Measurements from ENCODE around the gene DUSP21. TPM values are rescaled to one million over a fixed set of nuclear protein-coding genes. Genes with fewer than 3 reads are reported as not detected.

Gene DUSP21
- total RNA-seq, 3 donors from 2014 or later (not counting 1 experiment from before 2014, with no cell fraction given): not detected

GRCh38 chrX:44828008-44828605, 15.7 kb upstream of the DUSP21 start:
- no peaks in the 10 kb centered on the region for H3K36me3 ChIP-seq (ENCODE audit: control insufficient read depth, insufficient read depth, low read length)
- no peaks in the 10 kb centered on the region for H3K4me1 ChIP-seq (ENCODE audit: control insufficient read depth, insufficient read depth, low read length)
- no peaks in the 10 kb centered on the region for H3K27me3 Mint-ChIP-seq (ENCODE audit: low read depth in 2 of 2)
- WGBS (ENCODE audit: insufficient coverage): 88% methylated on average over 3 of the region's 4 CpGs
- no peak for TF ChIP-seq CTCF (IDR thresholded peaks at IDR 0.05)
- H3K4me3 ChIP-seq (ENCODE audit: low read length): no peak overlapping the region
- H3K9me3 ChIP-seq (ENCODE audit: control insufficient read depth, insufficient read depth, low read length): no peaks in the 10 kb centered on the region
- DNase-seq: no peak
- no peaks in the 10 kb centered on the region for H3K4me1 Mint-ChIP-seq
- no peaks in the 10 kb centered on the region for H3K9me3 Mint-ChIP-seq
- H3K27ac ChIP-seq (ENCODE audit: low read length): no peak overlapping the region
- no peak for ATAC-seq
- H3K4me3 Mint-ChIP-seq: no peak overlapping the region
- no peak overlapping the region for H3K27ac Mint-ChIP-seq
- intact Hi-C loops (cut with micrococcal nuclease): no loop called here
- H3K27me3 ChIP-seq (ENCODE audit: control insufficient read depth, insufficient read depth, low read length): no peaks in the 10 kb centered on the region
- H3K36me3 Mint-ChIP-seq: no peaks in the 10 kb centered on the region

- H3K27ac Mint-ChIP-seq: no peak overlapping the region
These were observed 14.0 kb upstream of the DUSP21 start for GRCh38 chrX:44829832-44830231.

GRCh38 chrX:44842550-44843317, 1.1 kb upstream of the DUSP21 start:
- H3K36me3 ChIP-seq (ENCODE audit: control insufficient read depth, insufficient read depth, low read length): no peaks in the 10 kb centered on the region
- no peaks in the 10 kb centered on the region for H3K27me3 ChIP-seq (ENCODE audit: control insufficient read depth, insufficient read depth, low read length)
- no peaks in the 10 kb centered on the region for H3K4me1 Mint-ChIP-seq
- 97% methylated on average over 7 of the region's 10 CpGs for WGBS (ENCODE audit: insufficient coverage)
- H3K4me3 Mint-ChIP-seq: no peak overlapping the region
- no peak for TF ChIP-seq CTCF (IDR thresholded peaks at IDR 0.05)
- no peaks in the 10 kb centered on the region for H3K4me1 ChIP-seq (ENCODE audit: control insufficient read depth, insufficient read depth, low read length)
- no peak overlapping the region for H3K27ac ChIP-seq (ENCODE audit: low read length)
- H3K36me3 Mint-ChIP-seq: no peaks in the 10 kb centered on the region
- no peaks in the 10 kb centered on the region for H3K9me3 Mint-ChIP-seq
- ATAC-seq: no peak
- H3K27me3 Mint-ChIP-seq (ENCODE audit: low read depth in 2 of 2): no peaks in the 10 kb centered on the region
- intact Hi-C loops (cut with micrococcal nuclease): no loop called here
- H3K27ac Mint-ChIP-seq: no peak overlapping the region
- no peak overlapping the region for H3K4me3 ChIP-seq (ENCODE audit: low read length)
- no peak for DNase-seq
- H3K9me3 ChIP-seq (ENCODE audit: control insufficient read depth, insufficient read depth, low read length): no peaks in the 10 kb centered on the region

More at GRCh38 chrX:44829832-44830231, 14.0 kb upstream of the DUSP21 start:
- DNase-seq (no peak), ATAC-seq (no peak)
- H3K9me3 Mint-ChIP-seq: no peaks in the 10 kb centered on the region
- H3K4me3 ChIP-seq (ENCODE audit: low read length): no peak overlapping the region
- no peaks in the 10 kb centered on the region for H3K4me1 ChIP-seq (ENCODE audit: control insufficient read depth, insufficient read depth, low read length)
- H3K9me3 ChIP-seq (ENCODE audit: control insufficient read depth, insufficient read depth, low read length): no peaks in the 10 kb centered on the region
- no peak for TF ChIP-seq CTCF (IDR thresholded peaks at IDR 0.05)
- no peak overlapping the region for H3K4me3 Mint-ChIP-seq
- no peaks in the 10 kb centered on the region for H3K27me3 Mint-ChIP-seq (ENCODE audit: low read depth in 2 of 2)
- WGBS (ENCODE audit: insufficient coverage): no CpG with 5 or more reads among the region's 2 CpGs
- intact Hi-C loops (cut with micrococcal nuclease): no loop called here
- no peaks in the 10 kb centered on the region for H3K27me3 ChIP-seq (ENCODE audit: control insufficient read depth, insufficient read depth, low read length)
- H3K36me3 ChIP-seq (ENCODE audit: control insufficient read depth, insufficient read depth, low read length): no peaks in the 10 kb centered on the region
- no peak overlapping the region for H3K27ac ChIP-seq (ENCODE audit: low read length)
- no peaks in the 10 kb centered on the region for H3K36me3 Mint-ChIP-seq
- H3K4me1 Mint-ChIP-seq: no peaks in the 10 kb centered on the region

Data from natural killer cell (primary cell).